NCI-H748 treated with DMSO at 0.1 percent for 48 hours (cell line): ENCODE measurements around the gene COG5.

ENCODE experiments used
- DNase-seq: peaks from one replicate; lab custom pipeline; 2025; lab: John Stamatoyannopoulos, UW

COG5 gene

DNA sequence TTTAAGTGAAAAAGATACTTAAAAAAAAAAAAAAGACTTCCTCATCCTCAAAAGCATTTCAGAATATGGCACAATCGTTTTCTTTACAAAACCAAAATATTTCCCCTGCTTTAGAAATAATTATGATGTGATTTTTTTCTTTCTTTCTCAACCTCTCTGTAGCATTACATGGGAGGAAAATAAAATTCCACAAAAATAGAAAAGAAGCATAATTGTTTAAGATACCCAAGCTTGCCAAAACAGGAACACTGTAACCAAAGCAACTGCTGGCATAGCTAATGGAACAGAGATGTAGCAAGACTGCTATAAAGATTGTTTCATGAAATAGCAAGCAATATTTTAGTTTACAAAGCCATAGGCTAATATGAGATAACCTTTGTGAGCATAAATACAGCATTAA is 169.4 kb downstream of the COG5 start:
- no peak for DNase-seq

GRCh38 chr7:107392830-107393229 is 170.9 kb downstream of the COG5 start:
- DNase-seq, result no peak

DNA sequence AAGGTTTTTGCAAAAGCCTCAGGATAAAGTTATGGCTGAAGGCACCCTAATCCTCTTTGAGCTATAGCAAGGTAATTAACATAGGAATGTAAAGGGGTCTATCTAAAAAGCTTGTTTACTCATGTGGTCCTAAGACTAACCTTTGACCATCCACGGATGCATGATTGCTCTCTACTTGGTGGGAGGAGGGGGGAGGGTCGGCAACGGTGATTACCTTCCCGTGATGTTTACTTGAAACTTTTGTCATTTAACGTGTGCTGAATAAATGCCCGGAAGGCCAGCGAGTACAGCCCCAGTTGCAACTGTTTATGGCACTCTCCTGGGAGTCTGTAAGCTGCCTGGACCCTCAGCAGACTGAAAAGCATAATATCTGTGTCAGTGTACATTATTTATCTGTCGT is 172.8 kb downstream of the COG5 start:
- DNase-seq, result no peak

DNA sequence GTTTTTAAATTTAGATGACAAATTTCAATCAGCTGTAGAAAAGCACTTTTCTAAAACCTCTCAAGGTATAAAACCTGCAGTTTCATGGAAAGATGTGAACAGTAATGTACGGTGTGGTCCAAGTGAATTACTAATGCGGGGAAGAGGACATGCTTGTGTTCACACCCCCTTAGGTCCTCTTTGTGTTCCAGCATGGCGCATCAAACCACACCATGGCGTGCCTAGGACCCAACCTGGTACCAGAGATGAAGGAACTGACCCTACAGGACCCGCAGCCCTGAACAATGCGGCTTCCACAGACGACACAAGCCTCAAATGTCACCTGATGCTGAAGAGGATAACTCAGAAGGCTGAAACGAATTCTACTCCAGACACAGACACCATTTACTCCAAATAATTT is 175.1 kb downstream of the COG5 start:
- DNase-seq, result no peak

DNA sequence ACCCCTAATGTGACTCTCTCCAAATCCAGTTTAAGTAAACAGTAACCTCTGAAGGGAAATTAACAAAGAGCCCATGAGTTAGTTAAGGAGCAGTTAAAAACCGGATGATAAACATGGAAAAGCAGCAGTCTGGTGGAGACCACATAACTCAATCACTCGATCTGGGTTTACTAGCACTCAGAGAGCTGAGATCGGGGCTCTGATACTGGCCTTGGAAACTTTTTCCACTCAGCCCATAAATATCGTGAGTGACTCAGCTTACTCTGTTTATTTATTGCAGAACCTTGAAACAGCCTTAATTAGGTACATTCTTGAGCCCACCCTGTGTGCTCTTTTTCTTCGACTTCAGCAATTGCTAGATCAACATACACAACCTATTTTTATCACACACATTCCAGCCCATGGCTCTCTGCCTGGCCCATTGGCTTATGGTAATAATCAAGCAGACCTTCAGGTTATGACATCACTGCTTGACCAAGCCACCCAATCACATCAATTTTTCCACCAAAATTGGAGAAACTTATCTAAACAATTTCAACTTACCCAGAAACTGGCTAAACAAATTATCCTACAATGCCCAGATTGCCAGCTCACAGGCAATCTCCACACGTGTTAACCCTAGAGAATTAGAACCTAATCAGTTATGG is 176.0 kb downstream of the COG5 start:
- DNase-seq, result no peak

DNA sequence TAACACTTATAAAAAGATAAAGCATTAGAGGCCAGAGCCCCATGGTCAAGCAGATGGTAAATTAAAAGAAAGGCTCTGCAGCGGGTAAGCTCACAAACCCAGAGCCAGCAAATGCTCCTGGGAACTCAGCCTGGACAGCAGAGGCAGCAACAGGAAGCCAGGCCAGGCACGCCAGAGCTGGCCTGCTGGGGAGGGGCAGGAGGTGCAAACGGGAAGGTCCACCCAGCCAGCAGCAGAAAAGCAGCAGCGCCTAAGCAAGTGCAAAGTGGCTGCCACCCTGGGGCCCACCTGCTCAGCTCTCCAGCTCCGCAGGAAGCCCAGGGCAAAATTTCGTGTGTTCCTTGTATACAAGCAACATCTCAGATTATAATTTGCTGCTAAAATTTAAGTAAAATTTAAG is 176.6 kb downstream of the COG5 start:
- DNase-seq, result no peak

DNA sequence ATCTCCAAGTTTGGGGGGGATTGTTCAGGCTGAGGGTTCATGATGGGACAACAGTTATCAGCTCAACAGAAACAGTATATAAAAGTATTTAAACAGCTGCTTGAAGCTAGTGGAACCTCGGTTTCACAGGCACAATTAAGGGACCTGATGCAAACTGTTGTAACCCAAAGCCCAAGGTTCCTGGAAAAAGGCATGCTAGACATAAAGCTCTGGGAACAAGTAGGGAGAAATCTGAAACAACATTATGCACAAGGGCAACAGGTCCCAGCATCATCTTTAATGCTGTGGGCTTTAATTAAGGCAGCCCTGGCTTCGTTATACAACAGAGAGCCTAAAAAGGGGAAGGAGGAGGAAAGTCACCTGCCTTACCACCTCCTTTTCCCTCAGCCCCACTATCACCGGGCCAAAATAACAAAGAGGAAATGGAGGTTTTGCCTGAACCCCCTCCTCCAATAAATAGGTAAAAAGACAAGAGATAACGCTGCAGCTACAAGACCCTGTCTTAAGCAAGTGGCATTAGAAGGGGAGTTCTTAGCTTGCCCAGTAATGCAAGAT is 177.1 kb downstream of the COG5 start:
- no peak for DNase-seq

DNA sequence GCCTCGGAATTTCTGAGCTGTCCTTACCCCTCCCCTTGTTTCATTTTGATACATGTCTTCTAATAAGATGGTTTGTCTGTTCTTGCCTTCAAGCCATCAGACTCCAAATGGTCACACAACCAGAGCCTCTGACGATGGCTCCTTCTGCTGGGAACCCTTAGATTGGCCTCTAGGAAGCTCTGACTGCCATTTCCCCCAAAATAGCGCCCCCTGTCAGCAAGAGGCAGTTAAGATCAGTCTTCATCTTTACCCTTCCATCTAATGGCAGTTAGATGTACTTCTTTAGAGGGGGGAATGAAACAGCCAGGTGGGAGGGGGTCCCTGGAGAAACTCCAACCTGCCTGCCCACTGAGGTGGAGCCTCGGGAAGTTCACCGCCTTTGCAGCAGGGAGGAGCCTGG is 179.7 kb downstream of the COG5 start:
- no peak for DNase-seq

- DNase-seq, result no peak
Observed at GRCh38 chr7:107383203-107383602, 180.5 kb downstream of the COG5 start.

GRCh38 chr7:107381453-107381852 is 182.3 kb downstream of the COG5 start:
- no peak for DNase-seq

DNA sequence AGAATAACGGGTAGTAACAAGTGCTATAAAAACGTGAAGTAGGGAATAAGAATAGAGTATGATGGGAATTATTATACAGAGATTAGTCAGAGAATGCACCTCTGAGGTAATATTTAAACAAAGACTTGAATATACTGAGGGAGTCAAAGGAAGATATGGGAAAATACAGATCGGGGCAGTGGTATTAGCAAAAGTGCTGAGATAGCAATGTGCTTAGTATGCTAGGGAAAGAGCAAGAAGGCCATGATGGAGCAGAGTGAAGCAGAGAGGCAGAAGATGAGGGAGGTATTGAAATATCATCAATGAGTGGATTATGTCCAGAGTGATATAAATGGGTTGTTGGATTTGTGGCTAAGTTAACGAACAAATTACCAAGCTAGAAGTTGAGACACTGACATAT is 190.4 kb downstream of the COG5 start:
- DNase-seq, result no peak

GRCh38 chr7:107372298-107372697 is 191.4 kb downstream of the COG5 start:
- DNase-seq, result no peak

DNA sequence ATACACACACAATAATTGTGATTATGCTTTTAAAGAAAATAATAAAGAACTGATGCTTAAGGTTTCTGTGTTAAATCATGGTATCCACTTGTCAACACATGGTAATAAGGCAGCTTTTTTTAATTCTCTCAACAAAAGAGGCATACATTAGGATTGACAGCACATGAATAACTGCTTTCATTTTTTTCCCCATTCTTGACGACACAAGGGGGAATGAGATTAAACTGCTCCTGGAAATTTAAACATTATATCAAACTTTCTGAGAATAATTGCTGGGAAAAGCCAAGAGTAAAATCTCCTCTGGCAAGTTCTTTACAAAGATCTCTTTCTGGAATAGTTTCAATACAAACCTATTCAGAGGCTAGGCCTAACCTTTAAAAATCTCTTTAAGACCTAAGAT is 192.9 kb downstream of the COG5 start:
- no peak for DNase-seq

GRCh38 chr7:107364787-107365186 is 198.9 kb downstream of the COG5 start:
- no peak for DNase-seq

DNA sequence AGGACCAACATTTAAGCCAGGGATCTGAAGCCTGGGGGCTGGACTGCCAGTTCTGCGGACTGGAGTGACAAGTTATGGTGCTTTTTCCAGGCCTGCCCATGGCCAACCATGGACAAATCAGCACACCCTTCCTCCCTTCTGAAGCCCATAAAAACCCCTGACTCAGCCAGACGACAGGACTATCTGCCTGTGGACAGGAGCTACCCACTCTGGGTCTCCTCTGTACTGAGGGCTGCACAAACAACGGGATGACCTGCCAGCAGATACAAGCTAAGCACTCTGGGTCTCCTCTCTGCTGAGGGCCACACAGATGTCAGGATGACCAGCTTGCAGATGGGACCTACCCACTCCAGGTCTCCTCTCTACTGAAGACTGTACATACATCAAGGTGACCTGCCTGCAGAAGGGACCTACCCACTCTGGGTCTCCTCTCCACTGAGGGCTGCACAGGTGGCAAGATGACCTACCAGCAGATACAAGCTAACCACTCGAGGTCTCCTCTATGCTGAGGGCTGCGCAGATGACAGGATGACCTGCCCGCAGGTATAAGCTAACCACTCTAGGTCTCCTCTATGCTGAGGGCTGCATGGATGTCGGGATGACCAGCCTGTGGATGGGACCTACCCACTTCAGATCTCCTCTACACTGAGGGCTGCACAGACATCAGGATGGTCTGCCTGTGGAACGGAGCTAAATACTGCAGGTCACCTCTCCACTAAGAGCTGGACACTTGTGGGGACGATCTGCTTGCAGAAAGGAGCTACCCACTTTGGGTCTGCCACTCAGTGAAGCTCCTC is 204.0 kb downstream of the COG5 start:
- no peak for DNase-seq

- DNase-seq, result no peak
Observed at GRCh38 chr7:107355616-107356015, 208.1 kb downstream of the COG5 start.

DNA sequence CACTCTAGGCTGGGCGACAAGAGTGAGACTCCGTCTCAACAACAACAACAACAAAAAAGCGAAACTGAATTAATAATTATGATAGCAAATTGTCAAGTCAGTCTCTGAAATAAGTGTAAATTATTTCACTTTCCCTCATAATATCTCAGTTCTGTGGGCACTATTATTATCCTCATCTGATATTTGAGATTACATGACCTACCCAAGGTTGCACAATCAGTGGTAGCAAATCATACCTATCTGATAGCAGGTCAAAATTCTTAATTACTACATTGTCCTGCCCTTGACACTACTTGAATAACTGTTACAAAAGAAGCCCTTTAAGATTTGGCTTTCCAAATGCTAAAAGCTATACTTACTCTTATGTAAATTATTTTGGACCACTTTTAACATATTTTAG is 209.1 kb downstream of the COG5 start:
- no peak for DNase-seq

DNA sequence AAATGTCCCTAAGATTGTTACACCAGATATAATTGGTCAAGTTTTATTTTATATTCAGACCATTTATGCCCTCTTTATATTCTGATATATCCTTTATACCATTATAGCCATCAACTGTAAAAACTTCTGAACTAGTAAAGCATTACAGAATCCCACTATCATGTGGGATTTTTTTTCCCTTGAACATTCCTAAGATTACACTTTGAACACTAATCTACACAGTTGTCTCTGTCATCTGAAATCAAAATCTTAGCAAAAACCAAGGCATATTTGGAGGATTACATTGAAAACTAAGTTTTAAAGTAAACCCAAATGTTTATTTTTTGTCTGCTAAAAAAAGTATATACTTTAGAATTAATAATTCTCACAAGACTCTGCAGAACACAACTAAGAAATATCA is 210.0 kb downstream of the COG5 start:
- DNase-seq, result no peak

GRCh38 chr7:107345898-107346297 is 217.8 kb downstream of the COG5 start:
- no peak for DNase-seq

DNA sequence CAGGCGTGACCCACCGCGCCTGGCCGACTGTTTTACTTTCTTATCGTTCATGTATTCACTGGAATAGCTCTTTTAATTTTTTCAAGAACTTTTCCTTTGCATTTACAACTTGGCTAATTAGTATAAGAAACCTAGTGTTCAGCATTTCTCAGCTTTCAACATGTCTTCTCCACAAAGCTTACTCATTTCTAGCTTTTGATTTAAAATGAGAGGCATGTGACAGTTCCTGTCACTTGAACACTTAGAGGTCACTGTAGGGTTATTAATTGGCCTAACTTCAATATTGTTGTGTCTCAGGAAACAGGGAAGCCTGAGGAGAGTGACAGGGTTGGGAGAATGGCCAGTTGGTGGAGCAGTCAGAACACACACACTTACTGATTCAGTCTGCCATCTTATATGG is 218.9 kb downstream of the COG5 start:
- DNase-seq, result no peak

DNA sequence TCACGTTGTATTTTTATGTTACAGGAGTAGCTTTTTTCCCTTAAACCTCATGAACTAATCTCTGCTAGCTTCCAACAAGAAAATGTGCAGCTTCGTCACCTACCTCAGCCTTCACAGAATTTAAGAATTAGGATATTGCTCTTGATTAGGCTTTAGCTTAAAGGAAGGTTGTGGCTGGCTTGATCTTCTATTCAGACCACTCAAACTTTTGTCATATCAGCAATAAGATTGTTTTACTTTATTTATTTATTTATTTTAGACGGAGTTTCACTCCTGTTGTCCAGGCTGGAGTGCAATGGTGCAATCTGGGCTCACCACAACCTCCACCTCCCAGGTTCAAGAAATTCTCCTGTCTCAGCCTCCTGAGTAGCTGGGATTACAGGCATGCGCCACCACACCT is 219.4 kb downstream of the COG5 start:
- DNase-seq, result no peak

- DNase-seq, result no peak
Observed at GRCh38 chr7:107338080-107338479, 225.6 kb downstream of the COG5 start.

GRCh38 chr7:107332488-107333269 is 231.0 kb downstream of the COG5 start:
- DNase-seq, result no peak
